H9 (cell line): ENCODE results near the gene TCF4. TPM values are rescaled to one million over a fixed set of nuclear protein-coding genes. Genes with fewer than 3 reads are reported as not detected.

Source experiments
- DNase-seq: peaks from one replicate; pipeline ENCODE4 v3.0.0-alpha.2; 2017
- H2AFZ ChIP-seq: one replicate; pipeline ENCODE4 v1.6.1; 2013; ENCODE audit warnings: mild to moderate bottlenecking, low read length, control low read depth, moderate library complexity
- H2AK5ac ChIP-seq: 2 replicates; pipeline ENCODE4 v1.6.1; 2013; ENCODE audit warnings: low read length, control low read depth, mixed read lengths; ENCODE audit not compliant: insufficient read length
- H2BK120ac ChIP-seq: one replicate; pipeline ENCODE4 v1.6.1; 2013; ENCODE audit warnings: low read depth, mild to moderate bottlenecking, low read length, control low read depth, inconsistent platforms; ENCODE audit not compliant: poor library complexity, severe bottlenecking
- H2BK12ac ChIP-seq: 2 replicates; pipeline ENCODE4 v1.6.1; 2013; ENCODE audit warnings: low read length, control low read depth, mixed read lengths, low read depth; ENCODE audit not compliant: insufficient read length
- H2BK15ac ChIP-seq: 2 replicates; pipeline ENCODE4 v1.6.1; 2013; ENCODE audit warnings: low read depth, low read length, control low read depth
- H2BK20ac ChIP-seq: one replicate; pipeline ENCODE4 v1.6.1; 2013; ENCODE audit warnings: low read depth, mild to moderate bottlenecking, low read length, control low read depth, inconsistent platforms; ENCODE audit not compliant: poor library complexity, severe bottlenecking
- H2BK5ac ChIP-seq: 2 replicates; pipeline ENCODE4 v1.6.1; 2013; ENCODE audit warnings: low read length, control low read depth, mixed read lengths; ENCODE audit not compliant: insufficient read length
- H3K14ac ChIP-seq: 2 replicates; pipeline ENCODE4 v1.6.1; 2013; ENCODE audit warnings: low read length, control low read depth; ENCODE audit not compliant: insufficient read depth
- H3K18ac ChIP-seq: 2 replicates; pipeline ENCODE4 v1.6.1; 2013; ENCODE audit warnings: low read depth, mild to moderate bottlenecking, mixed read lengths, low read length, control low read depth; ENCODE audit not compliant: insufficient read length
- H3K23ac ChIP-seq: 2 replicates; pipeline ENCODE4 v1.6.1; 2013; ENCODE audit warnings: low read length, control low read depth, mixed read lengths, low read depth; ENCODE audit not compliant: insufficient read length
- H3K23me2 ChIP-seq: 2 replicates; pipeline ENCODE4 v1.6.1; 2013; ENCODE audit warnings: low read depth, mild to moderate bottlenecking, mixed read lengths, low read length, control low read depth; ENCODE audit not compliant: insufficient read length, poor library complexity, severe bottlenecking
- H3K27ac ChIP-seq: 2 replicates; pipeline ENCODE4 v1.5.1; 2013; ENCODE audit warnings: low read length, control low read depth, mixed read lengths, low read depth; ENCODE audit not compliant: insufficient read length
- H3K27me3 ChIP-seq: 2 replicates; pipeline ENCODE4 v1.6.1; 2013; ENCODE audit warnings: low read length, control low read depth, inconsistent platforms; ENCODE audit not compliant: insufficient read depth
- H3K4ac ChIP-seq: 2 replicates; pipeline ENCODE4 v1.6.1; 2013; ENCODE audit warnings: low read depth, mild to moderate bottlenecking, control low read depth, inconsistent platforms, low read length, moderate library complexity
- H3K4me1 ChIP-seq: 2 replicates; pipeline ENCODE4 v1.6.1; 2013; ENCODE audit warnings: low read length, control low read depth, inconsistent platforms; ENCODE audit not compliant: insufficient read depth
- H3K4me2 ChIP-seq: 2 replicates; pipeline ENCODE4 v1.6.1; 2013; ENCODE audit warnings: low read length, control low read depth, mixed read lengths; ENCODE audit not compliant: insufficient read length, insufficient read depth
- H3K56ac ChIP-seq: 2 replicates; pipeline ENCODE4 v1.6.1; 2013; ENCODE audit warnings: low read depth, mild to moderate bottlenecking, mixed read lengths, low read length, control low read depth; ENCODE audit not compliant: insufficient read length
- H3K79me1 ChIP-seq: 2 replicates; pipeline ENCODE4 v1.6.1; 2013; ENCODE audit warnings: low read depth, mild to moderate bottlenecking, moderate library complexity, low read length, control low read depth, inconsistent platforms; ENCODE audit not compliant: insufficient read depth, poor library complexity, severe bottlenecking
- H3K79me2 ChIP-seq: 2 replicates; pipeline ENCODE4 v1.6.1; 2013; ENCODE audit warnings: low read length, control low read depth, inconsistent platforms; ENCODE audit not compliant: insufficient read depth
- H3K9ac ChIP-seq: 2 replicates; pipeline ENCODE4 v1.6.1; 2013; ENCODE audit warnings: low read length, control low read depth, mixed read lengths; ENCODE audit not compliant: insufficient read length; ENCODE audit errors: extremely low read depth
- H3K9me3 ChIP-seq: one replicate; pipeline ENCODE4 v1.6.1; 2013; ENCODE audit warnings: low read depth, low read length, inconsistent platforms; ENCODE audit not compliant: control insufficient read depth
- H3T11ph ChIP-seq: one replicate; pipeline ENCODE4 v1.6.1; 2013; ENCODE audit warnings: mild to moderate bottlenecking, low read length, control low read depth, inconsistent platforms
- H4K20me1 ChIP-seq: one replicate; pipeline ENCODE4 v1.6.1; 2013; ENCODE audit not compliant: control insufficient read depth, insufficient read length, insufficient read depth
- H4K5ac ChIP-seq: 2 replicates; pipeline ENCODE4 v1.6.1; 2013; ENCODE audit warnings: low read depth, mild to moderate bottlenecking, mixed read lengths, low read length, control low read depth; ENCODE audit not compliant: insufficient read length
- H4K8ac ChIP-seq: replicated peaks from 2 replicates; pipeline ENCODE4 v1.6.1; 2013; ENCODE audit warnings: low read length, control low read depth, mixed read lengths, low read depth; ENCODE audit not compliant: insufficient read length
- H4K91ac ChIP-seq: 2 replicates; pipeline ENCODE4 v1.6.1; 2013; ENCODE audit warnings: low read depth, mild to moderate bottlenecking, moderate library complexity, mixed read lengths, low read length, control low read depth; ENCODE audit not compliant: insufficient read length
- H3K27ac Mint-ChIP-seq, 3 experiments: 2 replicates in 2 of 3; 3 replicates in 1 of 3; pipeline ENCODE4 v1.8.0; 2020 to 2021; ENCODE audit warnings: mixed read lengths in 3 of 3, mild to moderate bottlenecking in 1 of 3, moderate library complexity in 1 of 3
- H3K27me3 Mint-ChIP-seq: 2 replicates; pipeline ENCODE4 v1.8.0; 2021; ENCODE audit warnings: low read depth, mild to moderate bottlenecking, moderate library complexity, mixed read lengths
- H3K36me3 Mint-ChIP-seq, 3 experiments: 2 replicates in 2 of 3; 3 replicates in 1 of 3; pipeline ENCODE4 v1.8.0; 2020 to 2021; ENCODE audit warnings: low read depth in 3 of 3, mixed read lengths in 3 of 3; ENCODE audit not compliant: insufficient read depth in 1 of 3
- H3K4me1 Mint-ChIP-seq, 2 experiments: 2 replicates each; pipeline ENCODE4 v1.8.0; 2020; ENCODE audit warnings: mixed read lengths in 2 of 2
- H3K4me3 Mint-ChIP-seq, 2 experiments: 2 replicates in 1 of 2; 3 replicates in 1 of 2; pipeline ENCODE4 v1.8.0; 2020 to 2021; ENCODE audit warnings: mild to moderate bottlenecking in 2 of 2, mixed read lengths in 2 of 2, moderate library complexity in 1 of 2
- H3K9me3 Mint-ChIP-seq, 2 experiments: 2 replicates in 1 of 2; 3 replicates in 1 of 2; pipeline ENCODE4 v1.8.0; 2020; ENCODE audit warnings: mild to moderate bottlenecking in 2 of 2, mixed read lengths in 2 of 2, moderate library complexity in 1 of 2
- CTCF ChIP-seq: fragments of 200-600 bp; sonication (generic); conservative IDR thresholded peaks from 3 replicates; pipeline ENCODE4 v1.8.0; 2021; ENCODE audit warnings: antibody characterized with exemption, mild to moderate bottlenecking
- WGBS: extraction: QIAGEN DNeasy Blood & Tissue Kit; methylation state at CpG from one replicate; pipeline ENCODE4 v1.1.7; 2013; ENCODE audit warnings: missing lambda C conversion rate, low lambda C conversion rate, mixed read lengths; ENCODE audit not compliant: insufficient read length; ENCODE audit errors: extremely low coverage; 5-methylcytosine and 5-hydroxymethylcytosine counted together
- total RNA-seq: library from RNA; stranded (reverse); gene quantifications from 2 replicates; pipeline ENCODE4 v1.2.1, GENCODE V29; 2021

TCF4 gene
- total RNA-seq, 1 experiment from 2014 or later, result 99.4 TPM

GRCh38 chr18:55232506-55232905 is 355.5 kb downstream of the TCF4 start:
- H2BK120ac ChIP-seq, result no peak overlapping the region
- 0 out of 7 replicates have a peak overlapping the region, but pooled peaks of 2 of the 3 experiments have one; percentile 12 to 44 for H3K27ac Mint-ChIP-seq
- H3K4me1 ChIP-seq, result no peaks in the 10 kb centered on the region; the same call in 1 of the 2 replicates
- no CpG with 5 or more reads among the region's 6 CpGs for WGBS
- no peaks in the 10 kb centered on the region for H3K27me3 Mint-ChIP-seq
- H3K23ac ChIP-seq, result no peak overlapping the region
- H4K8ac ChIP-seq, result no peak overlapping the region
- no peak overlapping the region for H3K18ac ChIP-seq
- H3K79me2 ChIP-seq, result no peaks in the 10 kb centered on the region
- no peak overlapping the region for H2BK5ac ChIP-seq
- no peak overlapping the region for H4K91ac ChIP-seq
- no peaks in the 10 kb centered on the region for H4K20me1 ChIP-seq
- H3K23me2 ChIP-seq, result no peaks in the 10 kb centered on the region
- no peak for DNase-seq
- no peak for TF ChIP-seq CTCF
- H3K4me1 Mint-ChIP-seq, result peaks cover 14 to 19% of the 10 kb centered on the region in 2 experiments
- H3K27ac ChIP-seq, result no peak overlapping the region
- no peak overlapping the region for H3K4me2 ChIP-seq
- H3K9me3 ChIP-seq, result no peaks in the 10 kb centered on the region
- no peak overlapping the region for H3K4me3 Mint-ChIP-seq
- peaks cover 28 to 64% (median 60%) of the 10 kb centered on the region in 3 experiments; a peak in 6 of 7 replicates for H3K36me3 Mint-ChIP-seq
- no peak overlapping the region for H2BK15ac ChIP-seq
- H3K9me3 Mint-ChIP-seq, result no peaks in the 10 kb centered on the region
- H2AFZ ChIP-seq, result no peak overlapping the region
- H2BK20ac ChIP-seq, result no peak overlapping the region
- no peak overlapping the region for H3K4ac ChIP-seq
- no peaks in the 10 kb centered on the region for H3K79me1 ChIP-seq
- no peak overlapping the region for H3K14ac ChIP-seq
- no peak overlapping the region for H3K56ac ChIP-seq
- H3K27me3 ChIP-seq, result no peaks in the 10 kb centered on the region
- no peak overlapping the region for H4K5ac ChIP-seq
- no peak overlapping the region for H2BK12ac ChIP-seq
- H3T11ph ChIP-seq, result no peak overlapping the region
- no peak overlapping the region for H3K9ac ChIP-seq
- no peak overlapping the region for H2AK5ac ChIP-seq
